HG03060 (cell line): ENCODE data around the gene EFNA2.

Experiments
- ATAC-seq: cut with Tn5 transposase; IDR thresholded peaks from one replicate; pipeline ENCODE4 v1.9.1; 2021; ENCODE audit warnings: low read depth, moderate number of reproducible peaks; ENCODE audit not compliant: unreplicated experiment

The EFNA2 gene

DNA sequence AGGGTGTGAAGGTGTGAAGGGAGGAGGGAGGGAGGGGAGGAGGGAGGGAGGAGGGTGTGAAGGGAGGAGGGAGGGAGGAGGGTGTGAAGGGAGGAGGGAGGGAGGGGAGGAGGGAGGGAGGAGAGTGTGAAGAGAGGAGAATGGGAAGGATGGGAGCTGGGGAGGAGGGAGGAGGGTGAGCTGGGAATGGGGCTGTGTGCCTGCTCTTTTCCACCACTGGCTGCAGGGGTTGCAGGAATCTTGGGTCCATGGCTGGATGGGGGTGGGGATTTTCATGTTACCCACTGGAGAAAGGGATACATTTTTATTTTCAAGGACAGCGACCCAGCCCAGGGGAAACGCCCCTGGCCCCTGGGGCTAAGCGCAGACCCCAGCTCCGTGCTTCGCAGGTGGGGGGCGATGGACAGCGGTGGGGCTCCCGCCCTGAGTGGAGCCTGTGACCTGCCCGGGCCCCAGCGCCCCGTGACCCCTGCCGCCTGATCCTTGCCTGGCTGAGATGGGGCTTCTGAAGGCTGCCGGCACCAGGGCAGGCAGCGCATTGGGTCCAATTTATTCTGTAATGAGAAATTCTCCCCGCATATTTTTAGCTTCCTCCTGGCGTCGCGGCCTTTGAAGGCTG lies 3.0 kb upstream of the EFNA2 start:
- no peak for ATAC-seq

DNA sequence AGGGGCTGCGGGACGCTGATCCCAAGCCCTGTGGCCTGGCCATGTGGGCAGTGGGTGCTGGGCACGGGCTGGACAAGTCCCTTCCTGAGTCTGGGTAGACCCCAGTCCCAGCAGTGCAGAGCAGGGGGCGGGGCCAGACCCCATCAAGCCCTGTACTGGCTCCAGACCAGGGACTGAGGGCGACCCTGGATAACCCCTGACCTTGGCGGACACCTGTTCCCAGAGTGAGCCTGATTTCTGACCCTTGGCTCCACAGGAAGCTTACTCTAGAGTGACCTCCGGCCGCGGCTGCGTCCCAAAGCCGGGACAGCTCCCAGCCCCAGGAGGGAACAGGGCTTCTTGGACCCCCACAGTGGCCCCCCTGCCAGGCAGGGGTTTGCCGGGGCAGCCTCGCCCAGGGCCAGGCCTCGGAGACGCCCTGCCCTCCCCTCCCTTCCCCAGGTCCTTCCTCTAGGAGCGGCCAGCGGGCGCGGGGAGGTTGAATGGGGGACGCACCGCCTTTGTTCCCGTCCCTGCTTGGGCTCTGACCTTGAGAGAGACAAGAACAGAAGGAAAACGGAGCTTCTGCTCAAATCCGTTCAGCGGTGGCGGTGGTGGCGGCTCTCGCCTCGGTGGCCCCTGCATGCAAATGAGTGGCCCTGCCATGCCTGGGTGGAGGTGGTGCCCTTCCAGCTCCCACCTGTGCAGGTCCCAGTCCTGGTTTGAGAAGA lies 2.3 kb upstream of the EFNA2 start:
- no peak for ATAC-seq

DNA sequence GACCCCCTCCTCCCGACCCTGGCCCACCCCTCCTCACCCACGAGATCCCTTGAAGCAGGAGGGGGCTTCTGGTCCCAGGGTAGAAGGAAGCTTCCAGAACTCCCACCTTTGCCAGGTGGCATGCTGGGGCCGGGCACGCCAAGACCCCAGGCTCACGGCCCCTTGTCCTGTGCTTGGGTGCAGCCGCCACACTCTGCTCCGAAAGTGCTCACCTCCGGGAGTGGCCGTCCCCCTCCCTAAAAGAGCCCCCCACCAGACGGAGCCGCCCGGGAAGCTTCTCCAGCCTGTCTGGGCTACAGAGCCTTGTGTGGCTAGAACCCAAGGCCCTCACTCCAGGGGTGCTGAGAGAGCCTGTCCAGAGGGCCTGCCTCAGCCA lies 1.8 kb upstream of the EFNA2 start:
- no peak for ATAC-seq

DNA sequence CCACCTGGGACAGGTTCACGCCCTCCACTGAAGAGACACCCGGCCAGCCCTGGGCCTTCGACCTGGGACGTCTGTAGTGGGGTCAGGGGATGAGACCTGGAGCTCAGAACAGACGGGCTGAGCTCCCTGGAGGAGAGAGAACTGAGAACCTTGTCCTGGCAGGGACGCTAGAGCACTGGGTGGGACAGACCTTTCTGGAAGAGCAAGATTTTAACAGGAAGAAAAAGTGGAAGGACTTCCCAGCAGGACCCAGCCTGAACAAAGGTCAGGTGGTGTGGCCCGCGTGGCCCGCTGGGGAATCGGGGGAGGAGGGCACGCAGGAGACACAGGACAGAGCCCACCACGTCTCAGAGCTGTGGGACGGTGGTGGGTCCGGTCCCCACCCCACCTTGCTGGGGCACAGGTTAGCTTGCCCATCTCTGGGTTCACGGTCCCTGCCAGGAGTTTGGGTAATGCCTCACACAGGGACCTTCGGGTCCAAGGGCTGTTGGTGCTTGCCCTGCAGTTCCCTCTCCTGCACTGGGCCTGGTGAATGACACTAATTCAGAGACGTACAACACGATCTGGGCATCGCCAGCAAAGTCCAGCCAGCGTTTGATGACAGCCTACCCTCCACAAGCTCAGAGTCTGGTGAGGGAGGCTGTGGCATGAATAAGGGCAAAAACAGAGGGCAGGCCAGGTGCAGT lies 1.2 kb upstream of the EFNA2 start:
- no peak for ATAC-seq

DNA sequence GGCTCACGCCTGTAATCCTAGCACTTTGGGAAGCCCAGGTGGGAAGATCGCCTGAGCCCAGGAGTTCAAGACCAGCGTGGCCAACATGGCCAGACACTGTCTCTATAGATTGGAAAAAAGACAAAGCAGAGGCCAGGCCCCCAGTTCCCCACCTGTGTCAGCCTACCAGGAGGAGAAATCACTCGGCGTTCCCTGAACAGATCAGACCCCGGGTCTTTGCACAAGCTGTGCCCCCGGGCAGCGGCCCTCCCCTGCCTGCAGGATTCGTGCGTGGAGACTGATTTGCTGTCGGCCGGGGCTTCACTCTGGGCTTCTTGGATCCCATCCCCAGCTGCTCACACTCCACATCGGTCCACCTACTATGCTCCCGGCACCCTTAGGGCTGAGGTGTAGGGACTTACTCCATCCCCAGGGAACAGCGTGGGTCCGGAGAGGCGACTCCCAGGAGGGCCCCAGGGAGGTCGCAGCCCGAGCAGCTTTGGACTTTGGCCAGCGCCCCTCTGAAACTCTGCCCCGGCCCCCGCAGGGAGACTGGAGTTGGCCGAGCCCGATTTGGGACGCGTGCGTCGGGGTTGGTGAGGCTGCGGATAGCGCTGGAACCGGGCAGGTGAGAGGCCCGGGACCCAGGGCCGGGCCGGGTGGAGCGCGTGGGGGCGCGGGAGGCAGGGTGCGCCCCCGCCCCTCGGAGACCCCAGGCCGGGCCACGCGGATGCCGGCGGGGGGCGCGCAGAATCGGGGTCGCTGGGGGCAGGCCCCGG lies 515 bp upstream of the EFNA2 start:
- no peak for ATAC-seq

DNA sequence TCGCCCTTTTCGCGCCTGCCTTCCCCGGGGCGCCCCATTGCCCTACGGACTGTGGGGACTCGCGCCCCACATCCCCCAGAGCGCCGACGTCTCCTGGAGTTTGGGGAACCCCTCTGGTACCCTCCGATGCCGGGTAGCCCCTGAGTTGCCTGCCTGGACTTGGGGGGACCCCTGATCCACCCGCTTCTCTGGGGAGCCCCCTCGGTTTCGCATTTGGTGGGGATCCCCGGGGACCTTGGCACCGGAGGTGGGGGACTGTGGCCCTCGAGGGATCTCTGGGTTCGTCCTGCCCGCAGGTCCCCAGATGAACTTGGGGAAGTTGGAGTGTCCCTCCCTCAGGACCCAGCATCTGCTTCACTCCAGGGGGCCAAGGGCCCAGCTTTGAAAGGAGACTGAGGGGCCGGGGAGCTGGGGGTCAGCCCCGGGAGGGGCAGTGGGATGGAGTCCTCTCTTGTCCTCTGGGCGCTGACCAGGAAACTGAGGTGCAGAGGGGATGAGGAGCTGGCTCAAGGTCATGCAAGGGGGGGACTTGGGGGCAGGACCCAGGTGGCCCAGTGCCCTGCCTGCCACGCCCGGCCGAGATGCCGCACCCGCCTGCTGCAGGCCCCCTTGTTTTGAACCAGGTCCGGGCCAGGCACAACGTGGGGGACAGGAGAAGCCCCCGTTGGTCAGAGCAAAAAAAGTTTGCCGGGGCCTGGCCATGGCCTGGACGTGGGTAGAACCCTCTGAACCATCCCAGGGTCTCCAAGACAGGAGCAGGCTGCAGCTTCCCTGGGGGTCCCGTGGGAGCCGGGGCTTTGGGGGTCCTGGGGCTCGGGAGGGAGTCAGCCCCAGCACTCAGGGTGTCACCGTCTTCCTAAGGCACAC lies 1.0 kb downstream of the EFNA2 start:
- ATAC-seq, result no peak

DNA sequence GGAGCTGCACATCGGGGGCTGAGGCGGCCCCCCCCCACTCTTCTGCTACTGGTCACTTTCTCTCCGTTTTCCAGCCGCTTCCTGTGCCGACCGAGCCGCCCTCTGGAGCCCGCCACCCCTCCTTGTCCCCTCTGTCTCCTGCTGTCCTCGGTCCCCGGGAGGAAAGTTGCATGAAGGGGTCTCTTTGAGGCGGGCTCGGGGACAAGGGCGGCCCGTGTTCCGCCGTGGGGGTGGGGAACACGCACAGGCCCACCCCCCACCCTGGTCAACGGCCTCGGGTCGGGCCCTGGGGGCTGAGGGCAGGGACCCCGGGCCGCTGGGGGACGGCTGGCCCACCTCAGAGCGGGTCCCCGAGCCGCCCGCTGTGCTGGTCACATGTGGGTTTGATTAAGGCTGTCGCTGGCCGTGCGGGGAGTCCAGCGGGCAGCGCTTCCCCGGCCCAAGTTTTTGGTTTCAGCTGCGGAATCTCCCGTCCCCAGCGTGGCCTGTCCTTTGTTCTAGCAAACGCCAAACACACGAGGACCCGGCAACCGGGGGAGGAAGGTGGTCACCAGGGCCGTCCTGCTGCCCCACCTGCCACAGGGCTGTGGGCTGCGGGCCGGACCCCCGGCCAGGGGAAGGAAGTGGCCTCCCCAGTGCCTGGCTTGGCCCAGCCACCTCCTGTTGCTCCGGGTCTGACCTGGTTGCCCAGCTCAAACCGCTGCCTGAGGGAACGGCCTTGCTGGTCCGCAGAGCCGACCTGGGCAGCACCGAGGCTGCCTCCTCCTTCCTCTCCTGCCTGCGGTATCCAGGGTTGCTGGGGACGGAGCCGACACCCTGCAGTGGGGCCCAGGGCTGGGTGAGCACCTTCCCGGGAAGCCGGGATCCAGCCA lies 1.9 kb downstream of the EFNA2 start:
- ATAC-seq, result no peak

DNA sequence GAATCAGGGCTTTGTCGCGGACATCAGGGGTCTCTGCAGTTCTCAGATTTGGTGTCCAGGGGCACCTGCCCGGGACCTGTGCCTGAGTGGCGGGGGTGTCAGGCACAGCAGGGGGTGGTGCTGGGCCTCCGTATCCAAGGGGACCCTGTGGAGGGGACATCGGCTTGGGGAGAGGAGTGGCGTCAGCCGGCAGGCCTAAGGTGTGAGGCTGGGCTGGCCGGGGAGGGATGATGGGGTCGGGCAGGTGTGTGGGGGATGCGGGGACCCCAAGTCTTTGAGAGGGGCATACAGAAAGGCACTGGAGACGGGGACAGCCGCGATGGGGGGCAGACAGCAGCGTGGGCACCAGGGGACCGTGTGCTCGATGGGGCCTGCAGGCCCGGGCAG lies 2.5 kb downstream of the EFNA2 start:
- no peak for ATAC-seq

DNA sequence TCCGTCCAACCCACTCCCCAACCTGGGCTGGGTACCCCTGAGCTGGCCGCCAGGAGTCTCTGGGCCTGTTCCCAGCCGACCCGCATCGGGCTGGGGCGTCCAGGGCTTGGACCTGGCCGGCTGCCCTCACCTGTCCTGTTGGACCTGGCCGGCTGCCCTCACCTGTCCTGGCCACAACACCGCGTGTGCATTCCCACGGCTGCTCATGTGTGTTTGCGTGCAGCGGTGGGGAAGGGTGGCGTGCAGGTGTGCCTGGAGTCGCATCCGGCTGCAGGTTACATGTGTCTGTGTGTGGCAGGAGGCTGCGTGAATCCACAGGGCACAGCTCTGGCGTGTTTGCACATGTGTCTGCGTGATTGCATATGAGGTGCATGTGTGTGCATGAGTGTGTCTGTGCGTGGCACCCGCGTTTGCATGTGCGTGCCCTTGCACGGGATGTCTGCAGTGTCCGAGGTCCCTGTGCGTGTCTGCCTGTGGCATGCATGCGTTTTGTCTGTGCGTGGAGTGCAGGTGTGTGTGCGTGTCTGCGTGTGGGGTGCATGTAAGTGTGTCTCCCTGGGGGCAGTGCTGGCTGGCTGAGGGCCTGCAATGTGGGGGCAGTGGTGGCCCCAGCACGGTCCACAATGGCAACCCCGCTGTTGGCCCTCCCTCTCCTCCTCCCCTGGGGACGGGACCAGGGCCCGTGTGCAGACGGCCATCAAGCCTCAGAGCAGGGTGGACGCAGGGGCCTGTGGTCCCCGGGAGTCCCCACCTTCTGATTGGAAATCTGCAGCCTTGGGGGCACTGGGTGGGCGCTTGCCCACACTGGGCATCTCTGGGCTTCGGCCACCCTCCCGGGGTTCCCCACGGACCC lies 3.4 kb downstream of the EFNA2 start:
- ATAC-seq, result no peak

DNA sequence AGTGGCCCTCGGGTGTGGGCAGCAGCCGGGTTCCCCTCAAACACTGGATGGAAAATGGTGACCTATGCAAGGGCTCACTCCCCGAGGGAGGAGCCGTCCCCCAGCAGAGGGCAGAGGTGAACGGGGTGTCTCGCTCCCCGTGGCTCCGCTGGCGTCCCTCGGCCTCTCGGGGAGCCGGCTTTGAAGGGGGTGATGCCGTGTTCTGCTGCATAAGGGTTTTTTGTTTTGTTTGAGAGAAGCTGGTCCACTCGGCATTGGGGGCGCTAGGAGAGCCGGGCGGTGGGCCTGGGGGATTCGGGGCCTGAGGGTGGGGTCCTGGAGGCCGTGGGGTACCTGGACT lies 4.0 kb downstream of the EFNA2 start:
- ATAC-seq, result no peak

DNA sequence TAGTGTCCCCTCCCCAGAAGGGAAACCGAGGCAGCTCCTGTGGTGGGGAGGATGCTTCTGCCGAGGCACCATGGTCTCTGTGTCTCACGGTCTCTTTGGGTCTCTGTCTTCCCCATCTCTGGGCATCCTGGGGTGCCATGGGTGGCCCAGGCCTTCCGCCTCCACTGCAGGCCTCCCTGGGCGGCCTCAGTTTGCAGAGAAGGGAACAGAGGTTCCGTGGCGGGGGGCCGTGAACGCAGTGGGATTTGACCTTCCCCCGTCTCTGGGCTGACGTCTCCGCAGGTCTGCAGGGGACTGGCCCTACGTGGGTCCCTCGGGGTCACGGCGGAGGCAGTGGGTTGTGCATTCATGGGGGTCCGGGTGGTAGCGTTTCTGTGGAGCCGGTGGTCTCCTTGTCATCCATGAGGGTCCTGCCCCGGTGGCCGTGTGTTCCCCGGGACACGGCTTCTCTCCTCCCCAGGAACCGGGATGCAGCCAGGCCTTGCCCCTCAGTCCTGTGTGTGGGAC lies 4.6 kb downstream of the EFNA2 start:
- ATAC-seq, result no peak

DNA sequence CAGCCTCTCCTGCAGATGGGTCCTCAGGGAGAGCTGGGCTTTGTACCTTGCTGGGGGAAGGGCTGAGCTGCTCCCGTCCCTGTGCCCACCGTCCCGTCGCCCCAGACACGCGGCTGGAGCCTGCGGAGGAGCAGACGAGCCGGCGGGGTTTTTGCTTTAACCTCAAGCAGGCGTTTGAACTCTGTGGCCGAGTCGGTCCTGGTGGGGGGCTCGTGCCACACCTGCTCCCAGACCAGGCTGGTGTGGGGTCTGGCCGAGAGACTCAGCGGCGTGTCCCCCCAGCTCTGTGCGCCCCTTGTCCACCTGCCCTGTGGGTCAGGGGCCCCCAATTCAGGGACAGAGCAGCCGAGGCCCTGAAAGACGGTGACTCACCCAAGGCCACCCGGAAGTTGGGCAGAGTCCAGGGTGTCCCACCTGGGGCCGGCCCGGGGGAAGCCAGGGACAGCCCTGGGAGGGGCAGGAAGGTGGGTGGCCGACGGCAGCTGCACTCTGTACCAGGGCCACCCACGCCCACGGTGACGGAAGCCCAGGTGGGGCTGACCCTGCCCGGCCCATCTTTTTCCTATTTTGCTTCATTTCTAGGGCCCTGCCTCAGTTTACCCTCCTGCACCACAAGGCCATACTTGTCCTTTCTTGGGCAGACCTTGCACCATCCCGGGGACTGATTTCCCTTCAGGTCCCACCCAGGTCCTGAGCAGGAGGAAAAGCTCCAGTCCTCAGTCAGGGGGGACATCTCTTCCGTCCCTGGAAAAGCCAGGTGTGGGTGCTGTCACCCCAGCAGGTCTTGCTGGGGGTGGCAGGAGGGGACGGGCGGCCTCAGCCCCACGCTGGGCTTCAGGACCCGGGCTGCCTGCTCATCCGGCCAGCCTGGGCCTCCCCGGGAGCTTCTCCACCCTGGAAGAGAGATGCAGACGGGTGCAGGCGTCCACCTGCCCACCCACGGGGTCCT lies 5.3 kb downstream of the EFNA2 start:
- ATAC-seq, result no peak

DNA sequence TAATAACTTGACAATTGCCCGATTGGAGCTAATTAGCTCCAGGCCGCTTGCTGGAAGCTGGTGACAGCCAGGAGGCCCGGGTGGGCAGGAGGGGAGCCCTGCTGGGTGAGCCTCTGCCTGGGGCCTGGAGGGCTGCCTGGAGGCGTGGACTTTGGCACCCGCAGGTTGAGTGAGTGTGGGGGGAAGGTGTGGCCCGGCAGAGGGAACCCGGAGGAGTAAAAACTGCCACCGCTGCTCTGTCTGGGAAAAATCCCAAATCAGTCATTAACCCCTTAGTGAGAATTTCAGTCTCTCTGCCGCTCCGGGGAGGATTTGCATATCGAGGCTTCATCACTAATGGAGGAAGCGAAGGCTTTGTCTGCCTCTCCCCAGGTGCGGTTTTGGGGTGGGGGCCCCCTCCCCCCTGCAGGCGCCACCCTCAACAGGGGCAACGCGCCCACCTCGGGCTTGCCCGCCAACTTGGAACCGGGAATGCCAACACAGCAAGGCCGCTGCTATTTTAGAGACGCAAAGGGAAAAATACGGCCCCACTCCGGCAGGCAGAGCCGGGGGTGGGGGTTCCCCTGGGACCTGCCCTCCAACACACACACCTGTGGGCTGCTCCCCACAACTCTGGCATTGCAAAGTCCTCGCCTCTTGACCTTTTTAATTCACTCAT lies 6.2 kb downstream of the EFNA2 start:
- no peak for ATAC-seq

DNA sequence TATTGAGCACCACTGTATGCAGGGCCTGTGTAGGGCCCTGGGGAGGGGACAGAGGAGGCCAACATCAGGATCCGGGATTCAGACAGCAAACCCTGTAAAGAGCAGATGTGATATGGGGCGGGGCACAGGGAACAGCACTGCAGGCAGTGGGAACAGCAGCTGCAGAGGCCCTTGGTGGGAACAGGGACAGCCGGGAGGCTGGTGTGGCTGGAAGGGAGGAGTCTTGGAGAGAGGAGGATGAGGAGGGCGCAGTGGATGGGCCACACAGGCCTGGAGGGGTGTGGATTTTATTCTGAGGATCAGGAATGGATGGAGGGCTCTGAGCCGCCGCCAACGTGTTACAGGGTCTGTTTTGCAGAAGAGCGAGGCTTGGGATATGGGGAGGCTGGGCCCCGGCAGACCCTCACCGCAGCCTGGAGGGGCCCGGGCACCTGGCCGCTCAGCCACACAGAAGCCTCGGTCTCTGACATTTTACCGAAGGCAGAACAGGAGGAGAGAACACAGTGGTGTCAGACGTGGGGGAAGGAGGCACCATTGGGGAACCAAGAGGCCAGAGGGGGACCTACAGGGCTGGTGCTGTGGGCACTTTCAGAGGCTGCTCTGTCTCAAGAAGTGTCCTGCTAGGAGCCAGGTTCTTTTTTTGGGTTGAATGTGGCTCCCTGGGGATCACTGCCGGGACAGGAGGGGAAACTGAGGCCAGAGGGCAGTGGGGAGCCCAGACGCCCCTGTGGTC lies 6.9 kb downstream of the EFNA2 start:
- no peak for ATAC-seq

DNA sequence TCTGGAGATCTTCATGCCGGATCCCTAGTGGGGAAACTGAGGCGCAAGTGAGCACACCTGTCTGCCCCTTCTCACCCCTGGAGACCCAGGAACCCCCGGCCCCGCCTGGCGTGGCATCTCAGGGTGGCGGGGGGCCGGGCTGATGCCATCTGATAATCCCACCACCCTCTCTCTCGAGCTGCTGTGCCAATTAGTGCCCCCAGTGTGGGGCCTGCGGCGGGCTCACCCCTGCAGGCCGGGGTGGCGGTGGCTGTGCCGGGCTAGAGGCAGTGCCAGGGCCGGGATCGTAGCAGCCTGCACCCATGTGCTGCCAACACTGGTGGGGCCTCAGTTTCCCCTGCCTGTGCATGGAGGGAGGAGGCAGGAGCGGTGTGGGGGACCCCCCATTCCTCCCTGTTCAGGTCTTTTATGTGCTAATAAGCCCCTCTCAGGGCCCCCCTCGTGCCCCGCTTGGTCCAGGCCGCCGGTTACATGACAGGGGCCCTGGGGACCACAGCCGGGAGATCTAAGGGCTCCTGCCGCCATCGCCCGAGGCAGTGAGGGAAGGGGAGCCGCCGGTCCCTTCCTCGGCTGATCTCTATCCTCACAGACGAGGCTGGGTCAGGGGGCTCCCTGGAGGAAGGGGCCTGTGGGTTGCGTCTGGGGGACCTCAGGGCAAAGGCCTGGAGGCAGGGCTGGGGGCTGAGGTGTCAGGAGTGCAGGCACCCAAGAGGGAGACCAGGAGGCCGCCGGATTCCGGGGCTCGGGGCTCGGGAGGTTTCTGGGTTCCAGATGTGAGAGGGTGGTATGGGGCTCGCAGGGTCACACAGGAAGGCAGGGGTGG lies 8.3 kb downstream of the EFNA2 start:
- ATAC-seq, result no peak
